ENCODE data around the gene NUAK2.

- TF ChIP-seq POLR2A (IDR thresholded peaks at IDR 0.05) (no peak), CTCF (IDR thresholded peaks at IDR 0.05) (no peak)
Observed at GRCh38 chr1:205301842-205302588, 19.5 kb downstream of the NUAK2 start.

Data from body of pancreas (tissue), 4 donors.